ENCODE measurements around the gene SCRN2.
A peak's percentile ranks its signal among the peaks of the same experiment; 100 is the strongest.

Gene SCRN2

GRCh38 chr17:47846716-47847340 lies 5.8 kb upstream of the SCRN2 start:
- DNase-seq (ENCODE audit: low read depth) = no peak

DNA sequence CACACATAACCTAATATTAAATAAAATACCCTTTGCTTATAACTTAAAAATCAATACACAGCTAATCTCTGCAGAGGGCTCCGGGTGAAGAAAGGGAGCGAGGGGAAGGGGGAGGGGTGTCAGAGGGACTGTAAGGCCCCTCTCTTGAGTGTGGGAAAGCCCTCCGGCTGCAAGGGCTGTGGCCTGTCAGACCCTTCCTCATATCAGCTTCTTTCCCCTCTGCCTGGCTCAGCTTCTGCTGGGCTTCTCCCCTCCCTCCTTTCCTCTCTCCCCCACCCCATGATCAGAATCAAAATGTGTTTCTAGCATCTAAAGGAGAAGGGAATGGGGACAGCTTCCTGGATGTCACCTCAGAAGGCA lies 4.6 kb upstream of the SCRN2 start:
- no peak for DNase-seq (ENCODE audit: low read depth)

DNA sequence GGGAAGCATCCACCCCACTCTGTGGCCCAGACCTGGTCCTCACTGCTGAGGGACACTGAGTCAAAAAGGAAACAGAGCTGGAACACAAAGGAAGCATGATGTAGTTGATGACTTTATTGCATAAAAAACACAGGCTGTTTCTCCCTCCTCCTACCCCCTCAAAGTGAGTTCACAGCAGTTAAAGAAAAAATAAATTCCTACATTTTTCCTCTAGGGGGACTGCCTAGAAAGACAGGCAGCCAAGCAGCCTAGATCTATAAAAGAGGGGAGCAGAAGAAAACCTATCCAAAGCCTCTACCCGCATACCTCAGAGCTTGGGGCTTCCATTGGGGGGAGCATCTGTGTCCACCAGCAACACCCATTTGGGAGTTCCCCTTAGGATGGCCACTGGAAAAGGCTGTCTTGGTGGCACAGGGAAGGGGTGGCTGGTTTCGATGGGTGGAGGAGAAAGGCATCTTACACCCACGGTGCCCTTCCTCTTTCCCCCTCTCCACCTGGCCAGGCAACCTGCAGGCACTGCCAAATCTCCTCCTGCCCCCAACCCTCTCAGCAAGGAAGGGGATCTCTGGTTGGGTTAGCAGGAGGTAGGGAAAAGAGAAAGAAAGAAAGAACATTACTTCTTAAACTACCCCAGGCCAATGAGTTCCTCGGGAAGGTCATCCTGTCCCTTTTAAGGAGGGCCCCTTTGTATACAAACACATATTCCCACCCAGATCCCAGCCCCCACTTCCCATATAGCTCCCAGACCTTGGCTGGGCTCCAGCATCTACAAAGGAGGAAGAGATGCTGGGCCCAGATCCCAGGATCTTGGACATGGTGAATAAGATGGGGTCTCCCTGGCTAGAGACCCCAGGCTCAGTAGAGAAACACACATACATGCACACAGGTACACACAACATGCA lies 4.0 kb upstream of the SCRN2 start:
- no peak for DNase-seq (ENCODE audit: low read depth)

- DNase-seq (ENCODE audit: low read depth) = no peak
These were observed 3.2 kb upstream of the SCRN2 start for GRCh38 chr17:47844227-47844626.

DNA sequence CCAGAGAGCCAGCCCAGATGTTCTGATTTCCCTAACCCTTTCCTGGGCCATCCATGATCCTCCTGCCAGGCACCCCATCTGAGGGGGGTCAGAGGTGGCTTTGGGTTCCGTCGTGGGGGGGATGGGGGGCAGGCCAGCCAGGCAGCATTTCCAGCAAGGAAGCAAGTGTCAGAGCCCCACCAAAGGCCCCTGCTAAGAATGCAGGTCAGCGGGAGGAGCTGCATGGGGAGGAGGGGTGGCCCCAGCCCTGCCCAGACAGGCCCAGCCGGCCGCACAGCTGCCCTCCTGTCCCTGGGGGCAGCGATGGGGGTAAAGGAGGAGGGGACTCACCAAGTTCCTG lies 2.3 kb upstream of the SCRN2 start:
- DNase-seq (ENCODE audit: low read depth) = no peak

DNA sequence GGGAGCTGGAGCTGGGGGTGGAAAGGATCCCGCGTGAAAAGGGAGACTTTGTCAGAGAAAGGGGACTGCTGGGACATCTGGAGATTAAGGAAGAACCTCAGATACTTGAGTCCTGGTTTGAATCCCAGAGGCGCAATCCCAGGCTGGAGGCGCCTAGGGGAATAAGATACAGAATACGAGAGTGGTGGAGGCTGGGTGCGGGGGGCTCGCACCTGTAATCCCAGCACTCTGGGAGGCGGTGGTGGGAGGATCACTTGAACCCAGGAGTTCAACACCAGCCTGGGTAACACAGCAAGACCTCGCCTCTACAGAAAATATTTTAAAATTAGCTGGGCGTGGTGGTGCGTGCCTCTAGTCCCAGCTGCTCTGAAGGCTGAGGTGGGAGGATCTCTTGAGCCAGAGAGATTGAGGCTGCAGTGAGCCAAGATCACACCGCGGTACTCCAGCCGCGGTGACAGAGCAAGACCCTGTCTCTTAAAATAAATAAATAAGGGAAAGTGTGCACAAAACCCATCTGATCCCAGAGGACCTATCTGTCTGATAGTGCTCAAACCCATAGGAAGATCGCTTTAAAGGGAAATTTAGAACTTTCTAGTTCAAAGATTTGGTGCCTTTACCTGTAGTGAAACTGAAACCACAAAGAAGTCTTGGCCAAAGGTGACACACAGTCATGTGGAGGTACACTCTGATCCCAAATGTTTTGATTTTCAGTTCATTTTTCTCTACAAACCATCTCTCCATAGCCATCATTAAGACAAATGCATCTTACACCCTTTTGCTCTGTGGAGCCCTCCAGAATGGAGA lies 617 bp upstream of the SCRN2 start:
- no peak for DNase-seq (ENCODE audit: low read depth)

GRCh38 chr17:47840001-47840741 lies 902 bp downstream of the SCRN2 start:
- no peak for DNase-seq (ENCODE audit: low read depth)

DNA sequence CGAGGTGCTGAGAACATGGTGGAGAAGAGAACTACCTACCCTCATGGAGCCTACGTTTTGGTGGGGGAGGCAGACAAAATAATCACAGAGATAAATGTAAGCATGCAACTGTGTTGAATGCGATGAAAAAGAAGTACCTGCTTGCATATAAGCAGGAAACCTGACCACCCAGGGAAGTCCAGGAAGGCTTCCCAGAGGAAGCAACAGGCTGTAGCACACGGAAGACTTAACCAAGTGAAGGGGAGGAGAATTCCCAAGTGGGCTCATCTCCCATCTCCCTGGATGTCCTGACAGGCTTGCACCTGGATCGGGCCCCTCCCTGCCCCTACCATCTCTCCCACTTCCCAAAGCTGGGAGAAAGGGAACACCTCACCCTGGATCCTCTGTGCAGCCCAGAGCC lies 2.0 kb downstream of the SCRN2 start:
- DNase-seq (ENCODE audit: low read depth) = no peak

DNA sequence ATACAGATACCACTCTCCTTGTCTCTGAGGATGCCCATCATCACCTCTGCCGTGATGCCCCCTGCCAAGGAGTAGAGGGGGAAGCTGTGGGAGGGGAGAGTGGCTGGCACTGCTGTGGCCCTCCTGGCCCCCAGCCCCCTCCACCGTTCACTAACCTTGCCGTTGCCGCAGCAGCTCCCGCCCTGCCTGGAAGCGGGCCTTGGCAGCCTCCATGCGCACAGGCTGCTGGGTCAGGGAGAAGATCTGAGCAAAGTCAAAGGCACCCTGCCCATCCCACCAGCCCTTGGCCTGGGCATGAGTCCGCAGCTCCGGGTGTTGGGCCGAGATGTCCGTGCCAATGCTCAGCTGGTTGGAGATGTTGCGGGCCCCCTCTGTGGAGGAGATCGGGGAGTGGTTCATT lies 2.4 kb downstream of the SCRN2 start:
- DNase-seq (ENCODE audit: low read depth) = no peak

DNA sequence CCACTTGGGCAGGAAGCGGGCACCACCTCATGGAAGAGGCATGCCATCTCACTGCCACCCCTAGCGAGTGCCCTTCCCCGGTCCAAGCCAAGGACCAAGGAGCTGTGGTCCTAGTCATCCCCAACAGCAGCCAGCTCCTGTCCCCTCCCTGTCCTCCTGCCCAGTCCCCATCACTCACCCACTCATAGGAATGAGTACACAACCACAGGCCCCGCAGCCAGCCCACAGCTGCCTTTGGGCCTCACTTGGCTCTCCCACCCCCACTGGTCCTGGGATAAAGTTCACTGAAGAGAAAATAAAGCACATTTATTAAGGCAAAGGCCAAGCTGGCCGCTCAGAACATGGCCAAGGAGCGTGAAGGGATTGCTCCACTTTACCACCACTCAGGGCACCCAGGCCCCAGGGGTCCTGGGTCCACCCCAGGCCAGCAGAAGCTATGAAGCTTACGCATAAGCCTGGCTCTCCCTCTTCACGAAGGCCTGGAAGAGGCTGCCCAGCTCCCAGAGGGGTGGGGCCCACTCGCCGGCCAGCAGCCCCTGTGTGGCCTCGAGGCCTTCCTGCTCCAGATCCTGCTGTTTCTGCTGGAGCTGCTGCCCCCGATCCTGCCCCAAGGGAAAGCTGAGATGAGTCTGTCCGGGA lies 3.6 kb downstream of the SCRN2 start:
- no peak for DNase-seq (ENCODE audit: low read depth)

- DNase-seq (ENCODE audit: low read depth) = no peak
These were observed 4.5 kb downstream of the SCRN2 start for GRCh38 chr17:47836601-47837000.

GRCh38 chr17:47834756-47835155 lies 6.3 kb downstream of the SCRN2 start:
- DNase-seq (ENCODE audit: low read depth) = no peak

- DNase-seq (ENCODE audit: low read depth) = no peak
These were observed 9.1 kb downstream of the SCRN2 start for GRCh38 chr17:47831934-47832327.

DNA sequence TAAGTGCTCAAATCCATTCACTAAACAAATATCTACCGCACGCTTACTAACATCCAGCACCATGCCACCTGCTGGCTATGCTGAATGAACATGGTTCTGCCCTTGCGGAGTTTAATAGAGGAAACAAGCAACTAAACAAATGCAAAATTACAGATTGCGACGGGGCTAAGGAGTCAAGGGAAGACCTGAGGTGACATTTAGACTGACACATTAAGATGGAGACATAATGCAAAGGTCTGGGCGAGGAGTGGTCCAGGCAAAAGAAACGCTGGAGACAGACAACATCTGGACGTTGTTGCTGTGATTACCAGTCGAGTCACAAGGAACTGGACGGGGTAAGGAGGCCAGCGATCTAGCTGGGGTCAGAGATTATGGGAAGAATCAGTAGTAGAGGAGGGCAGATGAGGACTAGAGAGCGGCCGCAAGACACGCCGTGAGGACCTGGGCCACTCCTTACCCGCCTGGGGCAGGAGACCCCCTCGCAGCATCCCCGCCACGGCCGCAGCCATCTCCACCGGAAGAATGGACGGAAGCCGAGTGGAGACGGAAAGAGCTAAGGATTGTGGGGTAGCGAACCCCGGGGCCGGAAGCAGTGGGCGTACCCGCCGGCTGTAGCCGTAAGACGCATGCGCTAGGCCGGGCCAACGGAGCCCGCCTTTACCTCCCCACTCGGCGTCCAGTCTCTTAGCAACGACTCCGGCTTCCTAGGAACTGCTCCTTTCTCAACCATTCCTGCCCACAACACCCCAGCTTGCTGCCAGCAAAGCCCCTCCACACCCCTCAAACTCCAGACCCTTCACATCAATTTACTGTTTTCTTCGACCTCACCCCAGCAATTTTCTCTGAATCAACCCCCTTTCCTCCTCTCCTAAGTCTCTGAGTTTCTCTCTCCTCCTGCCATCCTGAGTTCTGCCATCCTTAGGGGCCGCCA lies 9.8 kb downstream of the SCRN2 start, which contains the start of the genes LRRC46 and MRPL10:
LRRC46 (plus strand) TSS at position 668 of the 931 bp plus-strand sequence. CDS start 320 bp downstream, outside the sequence.
MRPL10 (minus strand) TSS at position 539 of the 931 bp plus-strand sequence; CDS start at position 509, 30 bp downstream.
- DNase-seq (ENCODE audit: low read depth) = peak; percentile 86

DNA sequence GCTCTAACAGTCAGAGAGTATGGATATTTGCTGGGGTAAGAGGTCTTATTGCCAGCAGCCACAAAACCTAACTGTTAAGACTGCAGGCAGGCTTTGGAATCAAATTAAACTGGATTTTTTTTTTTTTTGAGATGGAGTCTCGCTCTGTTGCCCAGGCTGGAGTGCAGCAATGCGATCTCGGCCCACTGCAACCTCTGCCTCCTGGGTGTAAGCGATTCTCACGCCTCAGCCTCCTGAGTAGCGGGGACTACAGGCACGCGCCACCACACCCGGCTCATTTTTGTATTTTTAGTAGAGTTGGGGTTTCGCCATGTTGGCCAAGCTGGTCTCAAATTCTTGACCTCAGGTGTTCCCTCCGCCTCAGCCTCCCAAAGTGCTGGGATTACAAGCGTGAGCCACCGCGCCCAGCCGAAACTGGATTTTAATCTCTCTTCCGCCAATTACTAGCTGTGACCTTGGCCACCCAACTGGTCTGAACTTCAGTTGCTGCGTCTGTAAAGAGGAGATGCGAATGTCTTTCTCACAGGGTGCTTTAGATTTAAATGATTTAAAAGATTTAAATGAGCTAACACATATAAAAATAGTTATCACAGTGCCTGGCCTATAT lies 10.6 kb downstream of the SCRN2 start:
- no peak for DNase-seq (ENCODE audit: low read depth)

DNA sequence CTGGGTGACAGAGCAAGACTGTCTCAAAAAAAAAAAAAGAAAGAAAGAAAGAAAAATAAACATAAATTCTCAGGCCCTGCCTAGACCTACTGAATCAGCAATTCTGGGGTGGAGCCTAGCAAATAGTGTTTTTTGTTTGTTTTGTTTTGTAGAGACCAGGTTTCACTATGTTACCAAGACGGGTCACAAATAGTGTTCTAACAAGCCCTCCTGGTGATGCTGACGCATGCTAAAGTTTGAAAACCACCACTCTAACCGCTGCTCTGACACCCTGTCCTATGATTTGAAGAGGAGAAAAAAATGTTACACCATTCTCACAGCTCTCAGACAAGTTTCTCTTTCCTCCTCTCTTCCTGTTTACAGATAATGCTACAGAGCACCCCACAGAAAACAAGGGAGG lies 11.2 kb downstream of the SCRN2 start:
- DNase-seq (ENCODE audit: low read depth) = peak; percentile 33

GRCh38 chr17:47823519-47823918 lies 17.6 kb downstream of the SCRN2 start:
- DNase-seq (ENCODE audit: low read depth) = no peak

- DNase-seq (ENCODE audit: low read depth) = no peak
These were observed 18.3 kb downstream of the SCRN2 start for GRCh38 chr17:47822785-47823184.

DNA sequence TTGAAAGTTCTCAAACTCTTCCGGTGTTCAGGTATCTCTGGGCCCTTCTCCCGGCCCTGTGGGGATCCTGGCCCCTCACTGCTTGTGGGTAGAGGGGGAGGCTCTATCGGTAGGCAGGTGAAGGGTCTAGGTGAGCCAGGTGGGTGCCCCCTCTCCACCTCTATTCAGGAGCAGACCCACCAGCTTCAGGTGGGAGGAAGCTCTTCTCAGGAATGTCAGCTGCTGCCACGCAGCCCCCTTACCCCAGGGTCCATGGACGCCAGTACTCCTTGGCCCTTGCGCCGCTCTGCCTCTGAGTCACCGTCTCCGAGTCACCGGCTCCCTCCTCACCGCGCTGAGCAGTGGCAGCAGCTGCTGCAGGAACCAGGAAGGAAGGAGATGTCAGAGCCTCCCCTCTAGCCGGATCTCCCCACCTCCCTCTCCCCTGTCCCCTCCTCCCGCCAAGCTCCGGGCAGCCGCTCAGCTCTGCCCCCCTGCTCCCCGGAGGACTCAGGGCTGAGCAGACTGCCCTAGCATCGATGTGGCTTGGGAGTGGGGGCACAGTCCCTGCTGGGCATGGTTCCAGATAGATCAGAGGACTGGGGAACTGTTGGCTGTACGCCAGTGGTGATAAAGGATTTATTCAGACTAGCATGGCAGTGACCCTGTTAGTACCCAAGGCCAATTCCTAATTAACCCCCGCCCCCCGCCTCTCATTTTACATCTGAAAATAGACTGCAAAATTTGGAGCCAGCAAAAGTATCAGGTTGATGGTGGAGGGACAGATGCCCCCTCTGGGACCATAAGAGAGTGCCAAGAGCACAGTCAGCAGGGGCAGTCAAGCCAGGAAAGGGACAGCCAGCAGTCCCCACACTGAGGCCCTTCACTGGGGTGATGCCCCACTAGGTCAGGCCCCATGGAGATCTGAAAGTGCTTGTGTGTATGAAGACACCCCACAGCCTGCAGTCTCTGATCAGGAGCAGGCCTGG lies 19.4 kb downstream of the SCRN2 start, which contains the start of gene OSBPL7:
OSBPL7 (minus strand) TSS at position 371 of the 968 bp plus-strand sequence. CDS start 1,516 bp downstream, outside the sequence.
- peak; percentile 58 for DNase-seq (ENCODE audit: low read depth)
